ENCODE data around the gene KCNJ2.

The KCNJ2 gene

GRCh38 chr17:70159980-70160379 lies 9.4 kb upstream of the KCNJ2 start:
- no peak for FAIRE-seq

GRCh38 chr17:70161519-70161918 lies 7.8 kb upstream of the KCNJ2 start:
- no peak for FAIRE-seq

- no peak for FAIRE-seq
These were observed 3.9 kb upstream of the KCNJ2 start for GRCh38 chr17:70165383-70165782.

- FAIRE-seq = no peak
These were observed 2.7 kb upstream of the KCNJ2 start for GRCh38 chr17:70166615-70167014.

GRCh38 chr17:70168044-70168976 lies 1.0 kb upstream of the KCNJ2 start:
- no peak for FAIRE-seq

DNA sequence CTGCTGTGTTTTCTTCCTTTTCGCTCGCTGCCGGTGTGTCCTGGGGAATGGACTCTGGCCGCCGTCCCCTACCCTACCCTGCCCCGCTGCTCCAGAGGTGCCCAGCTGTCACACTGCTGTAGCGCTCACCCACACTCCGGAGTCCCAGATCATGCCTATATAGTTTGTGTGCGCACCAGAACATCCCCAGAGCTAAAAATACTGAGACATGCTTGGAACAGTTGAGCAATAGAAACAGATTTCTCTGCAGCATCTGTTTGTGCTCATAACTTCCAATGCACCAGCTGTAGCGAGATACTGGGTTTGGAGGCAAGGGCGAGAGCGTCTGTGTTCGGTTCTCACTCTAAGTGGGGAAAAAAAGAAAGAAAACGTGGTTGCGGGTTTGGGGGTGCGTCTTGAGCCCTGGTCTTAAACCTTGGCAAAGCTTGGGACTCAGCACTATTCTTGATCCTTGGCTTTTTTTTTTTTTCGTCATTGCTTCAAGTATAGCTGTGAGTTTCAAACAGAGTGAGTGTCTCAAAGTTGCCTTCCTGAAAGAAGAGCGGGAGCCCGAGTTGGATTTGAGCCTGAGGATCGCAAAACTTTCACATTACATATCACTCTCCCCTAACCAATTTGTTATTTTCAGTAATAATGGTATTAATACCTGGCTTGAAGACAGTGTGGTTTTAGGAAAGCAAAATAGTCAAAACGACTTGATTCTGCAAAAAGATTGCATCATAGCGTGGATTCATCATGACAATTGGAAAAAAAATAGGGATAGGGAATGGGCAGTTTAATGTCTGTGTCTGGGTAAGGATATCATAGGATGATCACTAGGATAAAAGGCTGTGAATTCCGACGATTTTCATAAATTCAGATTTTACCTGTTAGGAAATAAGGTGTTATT lies 621 bp downstream of the KCNJ2 start:
- FAIRE-seq = no peak

GRCh38 chr17:70171159-70171558 lies 1.8 kb downstream of the KCNJ2 start:
- FAIRE-seq = no peak

DNA sequence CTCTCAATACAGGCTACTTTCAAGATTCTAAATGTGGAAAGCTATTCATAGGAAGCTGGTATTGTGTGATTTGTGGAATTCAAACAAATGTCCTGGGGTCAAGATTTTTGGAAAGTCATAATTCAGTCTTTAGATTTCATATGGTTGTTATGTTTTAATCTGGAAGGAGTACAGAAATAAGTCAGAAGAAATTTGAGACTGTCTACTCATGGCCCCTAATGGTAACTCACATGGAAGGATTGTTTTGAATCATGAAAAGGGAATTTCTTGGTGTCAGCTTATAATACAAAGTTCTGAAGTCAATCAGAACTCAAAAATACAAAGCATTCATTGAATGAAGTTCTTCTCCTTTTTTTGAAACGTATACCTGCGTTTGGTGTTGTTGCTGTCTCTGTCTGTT lies 3.1 kb downstream of the KCNJ2 start:
- no peak for FAIRE-seq

- FAIRE-seq = no peak
These were observed 3.6 kb downstream of the KCNJ2 start for GRCh38 chr17:70172923-70173322.

- no peak for FAIRE-seq
These were observed 4.3 kb downstream of the KCNJ2 start for GRCh38 chr17:70173681-70174080.

GRCh38 chr17:70181376-70181775 lies 12.0 kb downstream of the KCNJ2 start:
- FAIRE-seq = no peak

DNA sequence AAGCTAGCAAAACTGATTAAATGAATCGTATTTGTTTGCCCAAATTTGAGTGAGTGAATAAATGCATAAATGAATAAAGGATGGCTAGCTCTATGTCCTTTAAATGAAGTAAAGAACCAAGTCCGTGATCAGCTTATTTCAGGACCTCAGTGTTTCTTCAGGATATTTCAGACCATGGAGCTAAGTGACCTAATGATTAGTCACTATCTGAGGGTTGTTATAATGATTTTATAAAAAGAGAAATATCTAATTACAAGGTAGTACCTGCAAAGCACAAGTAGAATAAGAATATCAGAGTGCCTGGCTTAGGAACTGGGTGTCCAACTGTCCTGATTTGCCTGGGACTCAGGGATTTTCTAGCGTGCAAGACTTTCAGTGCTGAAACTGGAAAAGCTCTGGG lies 12.5 kb downstream of the KCNJ2 start:
- FAIRE-seq = no peak

- no peak for FAIRE-seq
These were observed 14.2 kb downstream of the KCNJ2 start for GRCh38 chr17:70183508-70183907.

DNA sequence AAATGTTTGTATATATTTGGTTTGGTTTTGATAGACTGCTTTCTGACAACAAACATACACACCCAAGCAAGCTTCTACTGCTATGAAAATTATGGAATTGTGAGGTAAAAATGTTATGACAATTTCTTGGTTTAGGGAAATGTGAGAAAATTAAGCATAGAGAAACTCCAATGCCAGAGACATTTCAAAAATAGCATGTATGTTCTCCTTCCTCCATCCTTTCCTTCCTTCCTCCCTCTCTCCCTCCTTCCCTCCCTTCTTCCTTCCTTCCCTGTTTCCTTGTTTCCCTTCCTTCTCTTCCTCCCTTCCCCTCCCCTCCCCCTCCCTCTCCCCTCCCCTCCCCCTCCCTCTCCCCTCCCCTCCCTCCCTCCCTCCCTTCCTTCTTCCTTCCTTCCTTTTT lies 14.9 kb downstream of the KCNJ2 start:
- no peak for FAIRE-seq

DNA sequence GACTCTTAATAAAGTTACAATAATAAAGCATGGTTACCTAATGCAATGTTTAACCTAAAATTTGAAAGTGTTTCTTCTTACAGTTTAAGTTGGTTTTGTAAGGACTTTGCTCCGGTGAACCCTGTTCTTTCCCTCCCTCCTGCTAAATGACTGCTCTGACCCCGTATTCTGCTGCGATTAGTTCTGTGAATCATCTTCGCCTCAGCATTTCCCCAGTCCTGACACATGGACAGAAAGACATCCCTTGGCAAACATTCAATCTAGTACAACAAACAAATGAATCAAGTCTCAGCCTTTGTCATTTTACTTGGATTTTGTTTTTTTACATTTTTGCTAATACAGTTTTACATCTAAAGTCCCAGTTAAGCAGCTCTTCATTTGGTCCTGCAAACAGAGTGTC lies 15.4 kb downstream of the KCNJ2 start:
- FAIRE-seq = no peak

- no peak for FAIRE-seq
These were observed 16.0 kb downstream of the KCNJ2 start for GRCh38 chr17:70185285-70185684.

DNA sequence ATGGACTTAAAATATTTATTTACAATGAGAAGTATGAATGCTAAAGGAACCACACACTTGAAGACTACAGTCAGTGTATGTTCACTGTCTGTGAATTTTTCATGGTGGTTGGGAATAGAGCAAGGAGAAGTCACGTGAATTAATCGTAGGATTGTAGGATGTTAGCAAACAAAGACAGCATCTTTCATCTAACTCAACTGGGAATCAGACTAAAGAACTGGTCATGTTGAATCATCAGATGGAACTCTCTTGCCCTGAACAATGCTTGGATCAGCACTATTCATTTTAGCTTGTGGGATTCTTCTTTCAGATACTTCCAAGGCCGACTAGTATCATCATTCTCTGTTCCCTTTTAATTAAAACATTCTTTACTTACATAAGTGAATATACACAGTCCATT lies 18.1 kb downstream of the KCNJ2 start:
- no peak for FAIRE-seq

GRCh38 chr17:70190959-70191805 lies 21.9 kb downstream of the KCNJ2 start:
- no peak for FAIRE-seq

- FAIRE-seq = no peak
These were observed 25.8 kb downstream of the KCNJ2 start for GRCh38 chr17:70195091-70195490.

DNA sequence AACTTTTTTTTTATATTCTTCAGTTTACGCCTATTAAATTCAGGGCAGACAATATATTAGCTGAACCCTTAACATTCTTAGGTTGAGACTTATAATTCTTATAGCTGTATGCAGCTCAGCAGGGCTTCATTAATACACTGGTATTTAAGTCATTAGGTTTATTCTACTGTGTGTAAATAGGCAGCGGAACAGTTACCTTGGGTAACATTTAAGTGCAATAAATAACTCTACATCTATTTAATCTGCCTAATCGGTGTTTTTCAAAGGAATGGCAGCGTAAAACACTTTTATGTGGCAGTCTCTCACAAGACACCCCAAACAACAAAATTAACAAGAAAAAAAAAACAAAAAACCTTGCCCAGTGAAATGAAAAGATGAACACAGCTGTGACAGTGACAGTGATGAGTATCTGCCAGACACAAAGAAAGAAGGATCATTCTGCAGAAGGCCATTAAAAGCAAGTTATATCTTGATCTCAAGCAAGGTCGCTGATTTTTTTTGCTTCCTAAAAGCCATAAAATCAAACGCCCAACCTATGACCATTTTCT lies 32.6 kb downstream of the KCNJ2 start:
- FAIRE-seq = no peak

DNA sequence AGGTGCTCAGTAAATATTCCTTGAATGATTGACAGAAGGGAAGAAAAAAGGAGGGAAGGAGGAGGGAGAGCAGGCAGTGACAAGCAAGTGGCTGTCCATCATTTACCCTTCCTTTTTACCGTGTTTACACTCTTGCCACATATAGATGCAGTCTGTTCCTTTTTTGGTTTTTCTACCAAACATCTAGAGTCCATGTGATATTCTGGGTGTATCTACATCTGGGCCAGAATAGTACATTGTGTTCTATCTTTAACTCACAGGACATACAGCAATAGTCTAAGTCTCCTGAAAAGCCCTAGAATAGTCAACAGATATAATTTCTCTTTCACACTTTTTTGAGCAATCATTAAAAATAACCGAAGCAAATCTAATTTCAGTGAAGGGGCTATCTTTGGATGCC lies 33.5 kb downstream of the KCNJ2 start:
- FAIRE-seq = no peak

DNA sequence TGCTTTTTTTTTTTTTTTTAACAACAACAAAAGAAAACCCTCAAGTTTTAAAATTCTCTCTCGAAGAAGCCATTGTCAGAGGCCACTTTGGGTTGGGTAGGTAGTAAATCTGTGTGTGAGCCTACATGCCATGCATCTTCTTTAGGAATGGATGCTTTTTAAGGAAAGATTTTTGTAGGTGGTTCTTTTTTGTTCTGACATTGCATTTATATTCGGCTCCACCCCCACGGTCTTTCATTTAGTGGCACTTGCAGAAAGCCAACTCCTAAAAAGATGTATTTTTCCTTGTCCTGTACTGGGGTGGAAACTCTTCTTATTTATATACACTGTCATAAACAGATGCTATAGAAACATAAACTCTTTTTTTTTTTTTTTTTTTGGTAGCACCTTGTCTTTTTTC lies 35.1 kb downstream of the KCNJ2 start:
- FAIRE-seq = no peak

GRCh38 chr17:70205401-70205800 lies 36.1 kb downstream of the KCNJ2 start:
- no peak for FAIRE-seq

Measured in A204.1 (cell line).